NCI-H187 (cell line): ENCODE measurements around the gene SSX2IP.
"Not testable (repeated sequence)": the region's sequence is repeated elsewhere in the genome, so short reads cannot be mapped to it uniquely, and the experiment has no call there.

Experiments
- DNase-seq, 2 experiments: peaks; one replicate each; lab custom pipeline; 2025; lab: John Stamatoyannopoulos, UW

SSX2IP gene

GRCh38 chr1:84677415-84678099, 12.7 kb downstream of the SSX2IP start:
- DNase-seq = no peak

- no peak for DNase-seq
These were observed 14.6 kb downstream of the SSX2IP start for GRCh38 chr1:84675631-84676030.

- DNase-seq = no peak
These were observed 15.2 kb downstream of the SSX2IP start for GRCh38 chr1:84675106-84675505.

- no peak for DNase-seq
These were observed 15.6 kb downstream of the SSX2IP start for GRCh38 chr1:84674705-84675104.

GRCh38 chr1:84674021-84674420, 16.2 kb downstream of the SSX2IP start:
- DNase-seq = no peak

GRCh38 chr1:84672080-84672854, 18.0 kb downstream of the SSX2IP start:
- no peak for DNase-seq

GRCh38 chr1:84669831-84670230, 20.4 kb downstream of the SSX2IP start:
- no peak for DNase-seq

- no peak for DNase-seq
These were observed 22.1 kb downstream of the SSX2IP start for GRCh38 chr1:84668185-84668584.

GRCh38 chr1:84665703-84666317, 24.5 kb downstream of the SSX2IP start:
- no peak for DNase-seq

GRCh38 chr1:84653130-84653677, 37.1 kb downstream of the SSX2IP start:
- DNase-seq = no peak

- DNase-seq = no peak
These were observed 45.8 kb downstream of the SSX2IP start for GRCh38 chr1:84644472-84644871.

- no peak for DNase-seq
These were observed 47.1 kb downstream of the SSX2IP start for GRCh38 chr1:84643183-84643582.

GRCh38 chr1:84642774-84643173, 47.5 kb downstream of the SSX2IP start:
- DNase-seq = no peak

- not testable (repeated sequence) for DNase-seq
These were observed 50.5 kb downstream of the SSX2IP start for GRCh38 chr1:84639731-84640130.

GRCh38 chr1:84635429-84635828, 54.8 kb downstream of the SSX2IP start:
- DNase-seq = no peak

- DNase-seq = no peak
These were observed 55.6 kb downstream of the SSX2IP start for GRCh38 chr1:84634536-84635205.

- DNase-seq = no peak
These were observed 57.4 kb downstream of the SSX2IP start for GRCh38 chr1:84632673-84633434.

GRCh38 chr1:84632137-84632536, 58.1 kb downstream of the SSX2IP start:
- no peak for DNase-seq

- no peak for DNase-seq
These were observed 65.4 kb downstream of the SSX2IP start for GRCh38 chr1:84624876-84625275.

- no peak for DNase-seq
These were observed 68.7 kb downstream of the SSX2IP start for GRCh38 chr1:84621553-84621952.

GRCh38 chr1:84620720-84621313, 69.4 kb downstream of the SSX2IP start:
- DNase-seq = peak; percentile 52 to 57
